ENCODE measurements around the gene TAF3.

DNA sequence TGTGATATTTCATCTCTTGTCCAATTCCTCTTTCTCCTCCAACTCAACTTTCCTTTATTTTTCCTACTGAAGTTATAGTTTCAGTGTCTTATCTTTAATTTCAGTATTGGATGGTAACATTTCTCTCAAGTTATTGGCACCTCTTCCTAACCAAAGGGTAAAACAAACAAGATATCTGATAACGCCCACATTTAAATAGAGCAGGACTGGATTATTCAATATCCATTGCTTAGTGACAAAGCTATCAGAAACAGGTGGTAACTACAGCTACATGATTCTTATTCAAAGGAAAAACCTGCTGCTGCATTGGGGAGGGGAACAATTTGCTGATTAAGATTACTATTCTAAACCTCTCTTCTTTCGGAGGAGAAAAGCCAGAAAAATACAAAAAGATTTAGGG lies 87.8 kb downstream of the TAF3 start:
- no peak for TF ChIP-seq TAF1 (IDR thresholded peaks at IDR 0.05; ENCODE audit: low read depth, low read length)
- no peak for TF ChIP-seq POLR2AphosphoS5 (IDR thresholded peaks at IDR 0.05; ENCODE audit: low read depth, low read length)
- TF ChIP-seq POLR2A (IDR thresholded peaks at IDR 0.05; ENCODE audit: low read depth, low read length) = no peak
- TF ChIP-seq PAX5 (IDR thresholded peaks at IDR 0.05; ENCODE audit: insufficient read depth, low read length, severe bottlenecking) = no peak
- no peak for TF ChIP-seq SPI1 (IDR thresholded peaks at IDR 0.05; ENCODE audit: low read depth, low read length)
- TF ChIP-seq POU2F2 (IDR thresholded peaks at IDR 0.05; ENCODE audit: low read depth, low read length) = no peak
